DND-41 (cell line): ENCODE measurements around the gene ITPR1.

Source experiments
- CTCF ChIP-seq: IDR thresholded peaks from 2 replicates; pipeline ENCODE4 v1.5.1; 2012; ENCODE audit warnings: borderline replicate concordance, low read length, moderate library complexity, mild to moderate bottlenecking; ENCODE audit not compliant: poor library complexity, severe bottlenecking; ENCODE audit errors: extremely low read depth
- EZH2 ChIP-seq: IDR thresholded peaks from 3 replicates; pipeline ENCODE4 v1.6.1; 2012; ENCODE audit warnings: borderline replicate concordance, low read depth, mild to moderate bottlenecking, moderate library complexity, low read length, inconsistent platforms; ENCODE audit not compliant: severe bottlenecking

DNA sequence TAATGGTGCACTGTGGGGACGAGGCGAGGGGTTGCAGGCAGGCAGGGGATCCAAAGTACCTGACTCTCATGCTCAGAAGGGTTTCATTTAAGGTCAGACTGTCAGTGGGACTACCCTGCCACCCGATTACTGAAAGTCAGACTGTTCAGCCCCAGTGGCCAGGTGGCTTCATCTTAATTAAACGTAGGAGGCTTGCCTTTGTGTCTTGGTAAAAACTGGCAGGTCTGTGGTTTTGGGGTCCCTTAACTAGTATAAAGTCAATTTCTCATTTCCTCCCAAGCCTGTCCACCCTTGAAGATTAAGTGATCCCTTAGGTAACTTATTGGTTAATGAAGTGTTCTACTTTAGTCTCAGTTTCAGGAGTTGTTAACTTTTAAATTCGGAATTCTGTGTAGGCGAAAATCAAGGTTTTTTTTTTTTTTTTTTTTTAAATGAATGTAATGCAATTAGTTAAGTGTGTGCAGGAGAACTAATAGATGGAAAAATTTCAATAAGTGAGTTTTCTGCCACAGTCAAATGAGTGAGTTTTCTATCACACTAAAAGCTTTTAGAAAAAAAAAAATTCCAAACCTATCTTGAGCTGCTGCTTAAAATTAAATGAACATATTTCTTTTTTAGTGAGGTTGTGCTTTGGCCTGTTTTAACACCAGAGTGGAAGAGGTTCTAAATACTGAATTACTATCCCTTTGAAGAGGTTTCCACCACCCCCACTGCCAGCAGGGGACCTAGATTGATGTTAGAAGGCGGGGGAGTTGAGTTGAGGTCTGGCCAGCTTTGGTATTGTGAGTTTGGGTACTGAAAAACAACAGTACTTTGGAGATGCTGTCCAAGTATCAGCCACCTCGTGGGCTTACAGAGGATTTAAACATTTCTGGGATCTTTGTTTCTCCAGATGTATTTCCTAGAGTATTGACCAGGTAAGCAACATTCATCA, 15.2 kb downstream of the ITPR1 start:
- no peak for TF ChIP-seq CTCF
- TF ChIP-seq EZH2: no peak
